GM23338 (cell line): ENCODE results near the gene ENPP7. TPM values are rescaled to one million over a fixed set of nuclear protein-coding genes. Genes with fewer than 3 reads are reported as not detected.
A peak's percentile ranks its signal among the peaks of the same experiment; 100 is the strongest.

Experiments used
- ATAC-seq: fragments of 200-7000 bp; cut with Tn5 transposase; 3 replicates; pipeline ENCODE4 v1.9.1; 2020
- DNase-seq: peaks from one replicate; pipeline ENCODE4 v3.0.0-alpha.2; 2015; ENCODE audit warnings: low spot score
- H2AFZ ChIP-seq: fragments of 200-600 bp; sonication (generic); 2 replicates; pipeline ENCODE4 v1.8.0; 2016; ENCODE audit warnings: antibody characterized with exemption, mild to moderate bottlenecking, moderate library complexity
- H3F3A ChIP-seq: fragments of 200-600 bp; sonication (generic); replicated peaks from 2 replicates; pipeline ENCODE4 v1.8.0; 2017; ENCODE audit warnings: antibody characterized with exemption, mixed run types, low read depth
- H3K27ac ChIP-seq: fragments of 200-600 bp; sonication (generic); 2 replicates; pipeline ENCODE4 v1.6.1; 2016; ENCODE audit warnings: low read depth
- H3K27me3 ChIP-seq: fragments of 200-600 bp; sonication (generic); 2 replicates; pipeline ENCODE4 v1.8.0; 2016; ENCODE audit warnings: mild to moderate bottlenecking, mixed run types, moderate library complexity; ENCODE audit not compliant: insufficient read depth
- H3K36me3 ChIP-seq: fragments of 200-600 bp; sonication (generic); 2 replicates; pipeline ENCODE4 v1.8.0; 2016; ENCODE audit warnings: mild to moderate bottlenecking; ENCODE audit not compliant: insufficient read depth
- H3K4me1 ChIP-seq: fragments of 200-600 bp; sonication (generic); 2 replicates; pipeline ENCODE4 v1.8.0; 2016; ENCODE audit warnings: mild to moderate bottlenecking, moderate library complexity; ENCODE audit not compliant: insufficient read depth
- H3K4me2 ChIP-seq: fragments of 200-600 bp; sonication (generic); 2 replicates; pipeline ENCODE4 v1.7.1; 2017; ENCODE audit warnings: mixed run types
- H3K4me3 ChIP-seq: fragments of 200-600 bp; sonication (generic); 2 replicates; pipeline ENCODE4 v1.6.1; 2016; ENCODE audit warnings: mixed run types
- H3K79me2 ChIP-seq: fragments of 200-600 bp; sonication (generic); replicated peaks from 2 replicates; pipeline ENCODE4 v1.8.0; 2017; ENCODE audit warnings: mild to moderate bottlenecking; ENCODE audit not compliant: insufficient read depth
- H3K9me2 ChIP-seq: fragments of 200-600 bp; sonication (generic); 2 replicates; pipeline ENCODE4 v1.8.0; 2017; ENCODE audit not compliant: insufficient read depth
- H4K20me1 ChIP-seq: fragments of 200-600 bp; sonication (generic); replicated peaks from 2 replicates; pipeline ENCODE4 v1.8.0; 2017; ENCODE audit warnings: mild to moderate bottlenecking; ENCODE audit not compliant: insufficient read depth
- H3K27ac Mint-ChIP-seq: 2 replicates; pipeline ENCODE4 v1.8.0; 2020; ENCODE audit warnings: inconsistent platforms, mild to moderate bottlenecking, moderate library complexity, mixed read lengths
- H3K27me3 Mint-ChIP-seq: 3 replicates; pipeline ENCODE4 v1.8.0; 2022; ENCODE audit warnings: low read depth, mild to moderate bottlenecking, moderate library complexity, mixed read lengths, inconsistent platforms; ENCODE audit not compliant: insufficient read depth, poor library complexity
- H3K36me3 Mint-ChIP-seq: 3 replicates; pipeline ENCODE4 v1.8.0; 2021; ENCODE audit warnings: low read depth, mild to moderate bottlenecking, inconsistent platforms, moderate library complexity, mixed read lengths
- H3K4me1 Mint-ChIP-seq: 3 replicates; pipeline ENCODE4 v1.8.0; 2020; ENCODE audit warnings: mild to moderate bottlenecking, inconsistent platforms, mixed read lengths
- H3K4me3 Mint-ChIP-seq: 3 replicates; pipeline ENCODE4 v1.8.0; 2021; ENCODE audit warnings: moderate library complexity, mild to moderate bottlenecking, inconsistent platforms, mixed read lengths
- H3K9me3 Mint-ChIP-seq: 3 replicates; pipeline ENCODE4 v1.8.0; 2020; ENCODE audit warnings: moderate library complexity, mild to moderate bottlenecking, inconsistent platforms, mixed read lengths
- EZH2 ChIP-seq: fragments of 200-600 bp; sonication (generic); IDR thresholded peaks from one replicate; pipeline ENCODE4 v1.8.0; 2017; ENCODE audit warnings: antibody characterized with exemption, mild to moderate bottlenecking, low read depth; ENCODE audit not compliant: unreplicated experiment
- STAT1 ChIP-seq: IDR thresholded peaks from one replicate; pipeline ENCODE4 v1.6.1; 2016; ENCODE audit warnings: antibody characterized with exemption; ENCODE audit not compliant: unreplicated experiment
- ZNF331 ChIP-seq: fragments of 250-450 bp; sonication (Bioruptor Pico); IDR thresholded peaks from 2 replicates; pipeline ENCODE4 v1.5.0; 2020; ENCODE audit warnings: low read depth, mild to moderate bottlenecking, moderate library complexity
- polyA plus RNA-seq: library from polyadenylated mRNA; unstranded; fragments of >200 nt; fragmentation: Nextera tagmentation; extraction: Ambion mirVana; gene quantifications from 2 replicates; pipeline ENCODE4 v1.2.1, GENCODE V29; 2016
- total RNA-seq: library from RNA; depleted of rRNA; stranded (reverse); fragments of >200 nt; shearing (Covaris generic); gene quantifications from 2 replicates; pipeline ENCODE4 v1.2.3, GENCODE V29; 2014
- TF ChIP-seq, protein P1 (sequence below): IDR thresholded peaks from one replicate; pipeline ENCODE4 v1.6.1; 2018; ENCODE audit warnings: antibody characterized with exemption; ENCODE audit not compliant: unreplicated experiment
- TF ChIP-seq, protein P2 (sequence below): fragments of 250-450 bp; sonication (Bioruptor Pico); IDR thresholded peaks from 2 replicates; pipeline ENCODE4 v1.5.0; 2020; ENCODE audit warnings: mild to moderate bottlenecking, moderate library complexity
- TF ChIP-seq, protein P3 (sequence below), 2 experiments: fragments of 200-600 bp in 1 of 2; sonication (generic) in 1 of 2; conservative IDR thresholded peaks; 2 replicates each; pipeline versions ENCODE4 v1.5.1 to v1.6.1; 2016 to 2017; ENCODE audit warnings: antibody characterized with exemption in 2 of 2, low read depth in 2 of 2, mild to moderate bottlenecking in 2 of 2, moderate library complexity in 1 of 2

ENPP7 gene
- total and polyA plus RNA-seq, 2 experiments from 2014 or later = not detected

DNA sequence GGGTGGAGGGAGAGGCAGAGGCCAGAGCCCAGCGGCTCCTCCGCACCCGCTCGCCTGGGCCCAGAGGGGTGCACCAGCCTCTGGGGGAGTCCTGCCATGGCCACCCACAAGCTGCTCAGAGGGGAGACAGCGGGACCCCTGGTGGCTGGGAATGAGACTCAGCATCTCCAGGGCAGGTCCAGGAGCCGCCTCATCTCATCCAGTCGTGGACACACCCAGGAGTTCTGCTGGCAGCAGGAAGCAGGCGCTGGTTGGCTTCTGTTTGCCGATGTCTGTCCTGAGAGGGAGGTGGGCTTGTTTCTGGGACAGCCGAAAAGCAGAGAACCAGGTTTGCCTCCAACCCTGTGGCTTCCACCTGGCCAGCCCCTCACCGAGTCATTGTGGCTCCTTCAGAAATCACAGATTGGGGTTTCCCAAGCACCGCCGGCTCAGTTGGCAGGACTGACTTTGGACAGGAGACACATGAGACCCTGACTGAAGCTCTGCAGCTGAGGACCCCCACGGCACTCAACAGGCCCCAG lies 49.6 kb upstream of the ENPP7 start (continued):
- TF ChIP-seq, protein P1, sequence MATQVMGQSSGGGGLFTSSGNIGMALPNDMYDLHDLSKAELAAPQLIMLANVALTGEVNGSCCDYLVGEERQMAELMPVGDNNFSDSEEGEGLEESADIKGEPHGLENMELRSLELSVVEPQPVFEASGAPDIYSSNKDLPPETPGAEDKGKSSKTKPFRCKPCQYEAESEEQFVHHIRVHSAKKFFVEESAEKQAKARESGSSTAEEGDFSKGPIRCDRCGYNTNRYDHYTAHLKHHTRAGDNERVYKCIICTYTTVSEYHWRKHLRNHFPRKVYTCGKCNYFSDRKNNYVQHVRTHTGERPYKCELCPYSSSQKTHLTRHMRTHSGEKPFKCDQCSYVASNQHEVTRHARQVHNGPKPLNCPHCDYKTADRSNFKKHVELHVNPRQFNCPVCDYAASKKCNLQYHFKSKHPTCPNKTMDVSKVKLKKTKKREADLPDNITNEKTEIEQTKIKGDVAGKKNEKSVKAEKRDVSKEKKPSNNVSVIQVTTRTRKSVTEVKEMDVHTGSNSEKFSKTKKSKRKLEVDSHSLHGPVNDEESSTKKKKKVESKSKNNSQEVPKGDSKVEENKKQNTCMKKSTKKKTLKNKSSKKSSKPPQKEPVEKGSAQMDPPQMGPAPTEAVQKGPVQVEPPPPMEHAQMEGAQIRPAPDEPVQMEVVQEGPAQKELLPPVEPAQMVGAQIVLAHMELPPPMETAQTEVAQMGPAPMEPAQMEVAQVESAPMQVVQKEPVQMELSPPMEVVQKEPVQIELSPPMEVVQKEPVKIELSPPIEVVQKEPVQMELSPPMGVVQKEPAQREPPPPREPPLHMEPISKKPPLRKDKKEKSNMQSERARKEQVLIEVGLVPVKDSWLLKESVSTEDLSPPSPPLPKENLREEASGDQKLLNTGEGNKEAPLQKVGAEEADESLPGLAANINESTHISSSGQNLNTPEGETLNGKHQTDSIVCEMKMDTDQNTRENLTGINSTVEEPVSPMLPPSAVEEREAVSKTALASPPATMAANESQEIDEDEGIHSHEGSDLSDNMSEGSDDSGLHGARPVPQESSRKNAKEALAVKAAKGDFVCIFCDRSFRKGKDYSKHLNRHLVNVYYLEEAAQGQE = no peak

- no peak overlapping the region for H3K27ac ChIP-seq
- TF ChIP-seq STAT1 = no peak
- TF ChIP-seq, protein P1 = no peak
- TF ChIP-seq, protein P2, sequence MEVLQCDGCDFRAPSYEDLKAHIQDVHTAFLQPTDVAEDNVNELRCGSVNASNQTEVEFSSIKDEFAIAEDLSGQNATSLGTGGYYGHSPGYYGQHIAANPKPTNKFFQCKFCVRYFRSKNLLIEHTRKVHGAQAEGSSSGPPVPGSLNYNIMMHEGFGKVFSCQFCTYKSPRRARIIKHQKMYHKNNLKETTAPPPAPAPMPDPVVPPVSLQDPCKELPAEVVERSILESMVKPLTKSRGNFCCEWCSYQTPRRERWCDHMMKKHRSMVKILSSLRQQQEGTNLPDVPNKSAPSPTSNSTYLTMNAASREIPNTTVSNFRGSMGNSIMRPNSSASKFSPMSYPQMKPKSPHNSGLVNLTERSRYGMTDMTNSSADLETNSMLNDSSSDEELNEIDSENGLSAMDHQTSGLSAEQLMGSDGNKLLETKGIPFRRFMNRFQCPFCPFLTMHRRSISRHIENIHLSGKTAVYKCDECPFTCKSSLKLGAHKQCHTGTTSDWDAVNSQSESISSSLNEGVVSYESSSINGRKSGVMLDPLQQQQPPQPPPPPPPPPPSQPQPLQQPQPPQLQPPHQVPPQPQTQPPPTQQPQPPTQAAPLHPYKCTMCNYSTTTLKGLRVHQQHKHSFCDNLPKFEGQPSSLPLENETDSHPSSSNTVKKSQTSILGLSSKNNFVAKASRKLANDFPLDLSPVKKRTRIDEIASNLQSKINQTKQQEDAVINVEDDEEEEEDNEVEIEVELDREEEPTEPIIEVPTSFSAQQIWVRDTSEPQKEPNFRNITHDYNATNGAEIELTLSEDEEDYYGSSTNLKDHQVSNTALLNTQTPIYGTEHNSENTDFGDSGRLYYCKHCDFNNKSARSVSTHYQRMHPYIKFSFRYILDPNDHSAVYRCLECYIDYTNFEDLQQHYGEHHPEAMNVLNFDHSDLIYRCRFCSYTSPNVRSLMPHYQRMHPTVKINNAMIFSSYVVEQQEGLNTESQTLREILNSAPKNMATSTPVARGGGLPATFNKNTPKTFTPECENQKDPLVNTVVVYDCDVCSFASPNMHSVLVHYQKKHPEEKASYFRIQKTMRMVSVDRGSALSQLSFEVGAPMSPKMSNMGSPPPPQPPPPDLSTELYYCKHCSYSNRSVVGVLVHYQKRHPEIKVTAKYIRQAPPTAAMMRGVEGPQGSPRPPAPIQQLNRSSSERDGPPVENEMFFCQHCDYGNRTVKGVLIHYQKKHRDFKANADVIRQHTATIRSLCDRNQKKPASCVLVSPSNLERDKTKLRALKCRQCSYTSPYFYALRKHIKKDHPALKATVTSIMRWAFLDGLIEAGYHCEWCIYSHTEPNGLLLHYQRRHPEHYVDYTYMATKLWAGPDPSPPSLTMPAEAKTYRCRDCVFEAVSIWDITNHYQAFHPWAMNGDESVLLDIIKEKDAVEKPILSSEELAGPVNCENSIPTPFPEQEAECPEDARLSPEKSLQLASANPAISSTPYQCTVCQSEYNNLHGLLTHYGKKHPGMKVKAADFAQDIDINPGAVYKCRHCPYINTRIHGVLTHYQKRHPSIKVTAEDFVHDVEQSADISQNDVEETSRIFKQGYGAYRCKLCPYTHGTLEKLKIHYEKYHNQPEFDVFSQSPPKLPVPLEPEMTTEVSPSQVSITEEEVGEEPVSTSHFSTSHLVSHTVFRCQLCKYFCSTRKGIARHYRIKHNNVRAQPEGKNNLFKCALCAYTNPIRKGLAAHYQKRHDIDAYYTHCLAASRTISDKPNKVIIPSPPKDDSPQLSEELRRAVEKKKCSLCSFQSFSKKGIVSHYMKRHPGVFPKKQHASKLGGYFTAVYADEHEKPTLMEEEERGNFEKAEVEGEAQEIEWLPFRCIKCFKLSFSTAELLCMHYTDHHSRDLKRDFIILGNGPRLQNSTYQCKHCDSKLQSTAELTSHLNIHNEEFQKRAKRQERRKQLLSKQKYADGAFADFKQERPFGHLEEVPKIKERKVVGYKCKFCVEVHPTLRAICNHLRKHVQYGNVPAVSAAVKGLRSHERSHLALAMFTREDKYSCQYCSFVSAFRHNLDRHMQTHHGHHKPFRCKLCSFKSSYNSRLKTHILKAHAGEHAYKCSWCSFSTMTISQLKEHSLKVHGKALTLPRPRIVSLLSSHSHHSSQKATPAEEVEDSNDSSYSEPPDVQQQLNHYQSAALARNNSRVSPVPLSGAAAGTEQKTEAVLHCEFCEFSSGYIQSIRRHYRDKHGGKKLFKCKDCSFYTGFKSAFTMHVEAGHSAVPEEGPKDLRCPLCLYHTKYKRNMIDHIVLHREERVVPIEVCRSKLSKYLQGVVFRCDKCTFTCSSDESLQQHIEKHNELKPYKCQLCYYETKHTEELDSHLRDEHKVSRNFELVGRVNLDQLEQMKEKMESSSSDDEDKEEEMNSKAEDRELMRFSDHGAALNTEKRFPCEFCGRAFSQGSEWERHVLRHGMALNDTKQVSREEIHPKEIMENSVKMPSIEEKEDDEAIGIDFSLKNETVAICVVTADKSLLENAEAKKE (CRISPR knock-in tag) = no peak
- TF ChIP-seq ZNF331 (CRISPR knock-in tag) = no peak
- TF ChIP-seq, protein P3, sequence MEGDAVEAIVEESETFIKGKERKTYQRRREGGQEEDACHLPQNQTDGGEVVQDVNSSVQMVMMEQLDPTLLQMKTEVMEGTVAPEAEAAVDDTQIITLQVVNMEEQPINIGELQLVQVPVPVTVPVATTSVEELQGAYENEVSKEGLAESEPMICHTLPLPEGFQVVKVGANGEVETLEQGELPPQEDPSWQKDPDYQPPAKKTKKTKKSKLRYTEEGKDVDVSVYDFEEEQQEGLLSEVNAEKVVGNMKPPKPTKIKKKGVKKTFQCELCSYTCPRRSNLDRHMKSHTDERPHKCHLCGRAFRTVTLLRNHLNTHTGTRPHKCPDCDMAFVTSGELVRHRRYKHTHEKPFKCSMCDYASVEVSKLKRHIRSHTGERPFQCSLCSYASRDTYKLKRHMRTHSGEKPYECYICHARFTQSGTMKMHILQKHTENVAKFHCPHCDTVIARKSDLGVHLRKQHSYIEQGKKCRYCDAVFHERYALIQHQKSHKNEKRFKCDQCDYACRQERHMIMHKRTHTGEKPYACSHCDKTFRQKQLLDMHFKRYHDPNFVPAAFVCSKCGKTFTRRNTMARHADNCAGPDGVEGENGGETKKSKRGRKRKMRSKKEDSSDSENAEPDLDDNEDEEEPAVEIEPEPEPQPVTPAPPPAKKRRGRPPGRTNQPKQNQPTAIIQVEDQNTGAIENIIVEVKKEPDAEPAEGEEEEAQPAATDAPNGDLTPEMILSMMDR (conservative IDR thresholded peaks at IDR 0.05; ENCODE audit: low read depth in 2 of 2) = peak in 1 of 2 experiments; percentile 12; a peak in 1 of 4 replicates
- no peak for TF ChIP-seq EZH2
- no peaks in the 10 kb centered on the region for H3K27me3 ChIP-seq
- H3K9me3 Mint-ChIP-seq = no peaks in the 10 kb centered on the region; the same call in 2 of the 3 replicates
- H3K4me3 Mint-ChIP-seq = no peak overlapping the region
- H3K36me3 Mint-ChIP-seq = no peaks in the 10 kb centered on the region
- no peaks in the 10 kb centered on the region for H4K20me1 ChIP-seq
- H3K27ac Mint-ChIP-seq = no peak overlapping the region
- H3F3A ChIP-seq = no peaks in the 10 kb centered on the region
- no peaks in the 10 kb centered on the region for H3K36me3 ChIP-seq
- H3K4me1 ChIP-seq = no peaks in the 10 kb centered on the region; the same call in 1 of the 2 replicates
- H3K79me2 ChIP-seq = no peaks in the 10 kb centered on the region
- peaks cover 5% of the 10 kb centered on the region for H3K27me3 Mint-ChIP-seq
- no peaks in the 10 kb centered on the region for H3K9me2 ChIP-seq
- no peak; the same call in 2 of the 3 replicates for ATAC-seq
- DNase-seq = no peak
- H3K4me3 ChIP-seq = no peak overlapping the region
- no peak overlapping the region for H3K4me2 ChIP-seq
- H2AFZ ChIP-seq = no peak overlapping the region
- H3K4me1 Mint-ChIP-seq = peaks cover 8% of the 10 kb centered on the region
Observed at GRCh38 chr17:79681628-79682261, 49.0 kb upstream of the ENPP7 start.
